GM21576 (cell line): Measurements from ENCODE around the gene TF.

ENCODE experiments used
- ATAC-seq: cut with Tn5 transposase; IDR thresholded peaks from one replicate; pipeline ENCODE4 v1.9.1; 2021; ENCODE audit warnings: mild to moderate bottlenecking, moderate library complexity; ENCODE audit not compliant: unreplicated experiment

The TF gene

GRCh38 chr3:133833880-133834620, 87.9 kb downstream of the TF start:
- ATAC-seq: no peak

- no peak for ATAC-seq
These were observed 88.6 kb downstream of the TF start for GRCh38 chr3:133834621-133835417.

- no peak for ATAC-seq
These were observed 89.2 kb downstream of the TF start for GRCh38 chr3:133835418-133835743.

- no peak for ATAC-seq
These were observed 89.8 kb downstream of the TF start for GRCh38 chr3:133835961-133836360.

GRCh38 chr3:133836497-133837158, 90.4 kb downstream of the TF start:
- ATAC-seq: no peak

- no peak for ATAC-seq
These were observed 91.5 kb downstream of the TF start for GRCh38 chr3:133837487-133838295.

GRCh38 chr3:133838296-133838789, 92.2 kb downstream of the TF start:
- ATAC-seq: no peak

- no peak for ATAC-seq
These were observed 93.0 kb downstream of the TF start for GRCh38 chr3:133838916-133839800.

- ATAC-seq: no peak
These were observed 94.0 kb downstream of the TF start for GRCh38 chr3:133840055-133840737.

GRCh38 chr3:133840767-133841166, 94.6 kb downstream of the TF start:
- ATAC-seq: no peak

GRCh38 chr3:133841196-133841595, 95.0 kb downstream of the TF start:
- no peak for ATAC-seq

GRCh38 chr3:133842158-133842557, 96.0 kb downstream of the TF start:
- ATAC-seq: no peak

- no peak for ATAC-seq
These were observed 97.4 kb downstream of the TF start for GRCh38 chr3:133843634-133844033.

- no peak for ATAC-seq
These were observed 98.9 kb downstream of the TF start for GRCh38 chr3:133845127-133845526.
